Measurements from ENCODE around the gene ATF7. TPM values are rescaled to one million over a fixed set of nuclear protein-coding genes. Genes with fewer than 3 reads are reported as not detected.
A peak's percentile ranks its signal among the peaks of the same experiment; 100 is the strongest.

ATF7 gene
- total RNA-seq, 4 donors from 2014 or later: 26.7 to 54.9 (median 33.3) TPM

DNA sequence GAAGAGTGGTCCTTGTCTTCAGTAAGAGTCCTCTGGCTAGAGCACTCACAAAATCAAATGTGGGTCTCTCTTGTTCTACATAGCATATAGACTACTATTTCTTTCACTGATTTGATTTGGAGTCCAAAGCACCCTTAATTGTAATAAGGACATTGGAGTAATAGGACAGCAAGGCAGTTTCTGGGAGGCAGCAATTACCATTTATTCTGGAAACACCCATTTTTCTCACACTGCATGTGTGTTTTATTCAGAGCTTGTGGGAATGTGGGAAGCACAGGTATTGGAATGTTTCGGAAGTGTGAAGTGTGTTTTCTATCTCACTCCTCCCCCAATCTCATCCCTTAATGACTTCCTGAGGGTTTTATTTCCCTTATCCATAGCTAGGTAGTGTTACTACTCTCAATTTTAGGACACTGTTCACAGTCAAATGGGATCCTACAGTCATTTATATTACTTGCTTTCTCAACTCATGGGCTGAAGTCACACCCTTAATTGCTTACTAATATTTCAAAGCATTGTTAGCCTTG lies 154.1 kb downstream of the ATF7 start:
- no peaks in the 10 kb centered on the region for H3K9me3 ChIP-seq
- H3K27ac ChIP-seq: no peak overlapping the region
- H3K4me3 ChIP-seq: no peak overlapping the region
- H3K27me3 ChIP-seq: no peaks in the 10 kb centered on the region
- peaks cover 7 to 100% of the 10 kb centered on the region in 2 donors for H3K36me3 ChIP-seq
- ATAC-seq: no peak
- H3K4me1 ChIP-seq: peaks cover 3 to 80% (median 9%) of the 10 kb centered on the region in 3 donors
- no peak for TF ChIP-seq EP300 (IDR thresholded peaks at IDR 0.05)
- TF ChIP-seq, protein P1, sequence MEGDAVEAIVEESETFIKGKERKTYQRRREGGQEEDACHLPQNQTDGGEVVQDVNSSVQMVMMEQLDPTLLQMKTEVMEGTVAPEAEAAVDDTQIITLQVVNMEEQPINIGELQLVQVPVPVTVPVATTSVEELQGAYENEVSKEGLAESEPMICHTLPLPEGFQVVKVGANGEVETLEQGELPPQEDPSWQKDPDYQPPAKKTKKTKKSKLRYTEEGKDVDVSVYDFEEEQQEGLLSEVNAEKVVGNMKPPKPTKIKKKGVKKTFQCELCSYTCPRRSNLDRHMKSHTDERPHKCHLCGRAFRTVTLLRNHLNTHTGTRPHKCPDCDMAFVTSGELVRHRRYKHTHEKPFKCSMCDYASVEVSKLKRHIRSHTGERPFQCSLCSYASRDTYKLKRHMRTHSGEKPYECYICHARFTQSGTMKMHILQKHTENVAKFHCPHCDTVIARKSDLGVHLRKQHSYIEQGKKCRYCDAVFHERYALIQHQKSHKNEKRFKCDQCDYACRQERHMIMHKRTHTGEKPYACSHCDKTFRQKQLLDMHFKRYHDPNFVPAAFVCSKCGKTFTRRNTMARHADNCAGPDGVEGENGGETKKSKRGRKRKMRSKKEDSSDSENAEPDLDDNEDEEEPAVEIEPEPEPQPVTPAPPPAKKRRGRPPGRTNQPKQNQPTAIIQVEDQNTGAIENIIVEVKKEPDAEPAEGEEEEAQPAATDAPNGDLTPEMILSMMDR (IDR thresholded peaks at IDR 0.05): no peak
- TF ChIP-seq POLR2AphosphoS5 (IDR thresholded peaks at IDR 0.05): no peak
- no peak for TF ChIP-seq POLR2A (IDR thresholded peaks at IDR 0.05)
- WGBS, 2 donors (ENCODE audit: low coverage in 1 of 2): 88 to 93% methylated on average over 1 of the region's 1 CpG

DNA sequence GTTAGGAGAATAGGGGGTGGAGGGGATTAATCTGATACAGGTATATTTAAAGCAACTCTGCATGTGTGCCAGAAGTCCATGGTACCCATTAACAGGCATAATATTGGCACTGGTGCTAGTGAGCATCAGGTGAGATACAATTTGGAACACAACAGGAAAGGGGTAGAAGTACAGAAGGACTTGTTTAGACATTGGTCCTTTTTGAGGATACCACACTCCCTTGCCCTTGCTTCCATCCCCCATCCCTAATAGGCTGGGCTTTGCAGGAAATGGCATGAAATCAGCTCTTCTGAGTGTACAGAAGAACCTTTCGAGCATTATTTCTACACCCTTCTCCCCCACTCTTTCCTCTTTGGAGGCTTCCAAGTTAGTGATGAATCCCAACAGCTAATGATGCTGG lies 157.9 kb downstream of the ATF7 start:
- no peak for TF ChIP-seq EP300 (IDR thresholded peaks at IDR 0.05)
- no peak for TF ChIP-seq POLR2A (IDR thresholded peaks at IDR 0.05)
- TF ChIP-seq, protein P1 (IDR thresholded peaks at IDR 0.05): no peak
- no peak for TF ChIP-seq POLR2AphosphoS5 (IDR thresholded peaks at IDR 0.05)
- peaks cover 10 to 100% of the 10 kb centered on the region in 2 donors for H3K36me3 ChIP-seq
- ATAC-seq: no peak
- no peak overlapping the region for H3K4me3 ChIP-seq
- no peaks in the 10 kb centered on the region for H3K9me3 ChIP-seq
- peaks cover 0 to 80% (median 3%) of the 10 kb centered on the region in 3 donors for H3K4me1 ChIP-seq
- no peaks in the 10 kb centered on the region for H3K27me3 ChIP-seq
- 33 to 50% methylated on average over 1 of the region's 1 CpG for WGBS, 2 donors (ENCODE audit: low coverage in 1 of 2)
- H3K27ac ChIP-seq: no peak overlapping the region

DNA sequence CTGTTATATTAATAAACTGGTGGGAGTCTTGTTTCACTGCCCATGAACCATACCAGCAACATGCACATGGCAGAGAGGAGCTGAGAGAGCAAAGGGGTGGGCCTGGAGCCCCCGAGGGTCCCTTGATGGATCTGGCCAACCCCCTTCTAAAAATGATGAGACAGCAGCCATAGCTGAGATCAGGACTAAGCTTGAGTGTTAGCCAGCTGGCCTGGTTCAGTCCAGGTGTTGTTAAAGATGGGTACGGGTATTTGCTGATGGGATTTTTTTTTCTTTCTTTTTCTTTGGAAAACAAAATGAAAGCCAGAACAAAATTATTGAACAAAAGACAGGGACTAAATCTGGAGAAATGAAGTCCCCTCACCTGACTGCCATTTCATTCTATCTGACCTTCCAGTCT lies 158.3 kb downstream of the ATF7 start:
- no peaks in the 10 kb centered on the region for H3K27me3 ChIP-seq
- TF ChIP-seq EP300 (IDR thresholded peaks at IDR 0.05): no peak
- TF ChIP-seq, protein P1 (IDR thresholded peaks at IDR 0.05): no peak
- TF ChIP-seq POLR2AphosphoS5 (IDR thresholded peaks at IDR 0.05): no peak
- no peak for TF ChIP-seq POLR2A (IDR thresholded peaks at IDR 0.05)
- no peak for ATAC-seq
- H3K9me3 ChIP-seq: no peaks in the 10 kb centered on the region
- H3K27ac ChIP-seq: no peak overlapping the region
- WGBS, 2 donors (ENCODE audit: low coverage in 1 of 2): 22 to 73% methylated on average over 1 to 2 of the region's 2 CpGs
- peaks cover 13 to 100% of the 10 kb centered on the region in 2 donors for H3K36me3 ChIP-seq
- no peak overlapping the region for H3K4me3 ChIP-seq
- H3K4me1 ChIP-seq: peaks cover 3 to 80% (median 3%) of the 10 kb centered on the region in 3 donors

DNA sequence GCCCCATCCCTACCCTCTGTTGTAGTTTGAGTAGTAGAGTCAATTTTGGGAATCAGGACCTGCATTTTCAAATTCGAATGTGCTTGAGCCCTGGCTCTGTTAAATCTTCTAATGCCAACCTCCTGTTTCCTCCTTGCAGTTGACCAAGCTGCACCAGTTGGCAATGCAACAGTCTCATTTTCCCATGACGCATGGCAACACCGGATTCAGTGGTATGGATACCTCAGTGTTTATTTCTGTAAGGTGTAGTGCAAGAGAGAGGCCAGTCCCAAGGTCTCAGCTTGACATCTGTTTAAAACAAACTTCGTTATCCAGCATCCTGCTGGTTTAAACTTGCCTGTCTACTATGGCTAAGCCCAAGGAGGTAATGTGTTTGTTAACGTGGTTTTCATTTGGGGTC lies 159.1 kb downstream of the ATF7 start:
- no peak overlapping the region for H3K4me3 ChIP-seq
- no peak for ATAC-seq
- H3K9me3 ChIP-seq: no peaks in the 10 kb centered on the region
- peaks cover 20 to 100% of the 10 kb centered on the region in 2 donors for H3K36me3 ChIP-seq
- H3K27me3 ChIP-seq: no peaks in the 10 kb centered on the region
- H3K27ac ChIP-seq: peak overlapping the region in 1 of 4 donors; percentile 4
- peaks cover 3 to 80% (median 3%) of the 10 kb centered on the region in 3 donors for H3K4me1 ChIP-seq
- WGBS, 2 donors (ENCODE audit: low coverage in 1 of 2): 35 to 48% methylated on average over 5 of the region's 5 CpGs
- no peak for TF ChIP-seq EP300 (IDR thresholded peaks at IDR 0.05)

DNA sequence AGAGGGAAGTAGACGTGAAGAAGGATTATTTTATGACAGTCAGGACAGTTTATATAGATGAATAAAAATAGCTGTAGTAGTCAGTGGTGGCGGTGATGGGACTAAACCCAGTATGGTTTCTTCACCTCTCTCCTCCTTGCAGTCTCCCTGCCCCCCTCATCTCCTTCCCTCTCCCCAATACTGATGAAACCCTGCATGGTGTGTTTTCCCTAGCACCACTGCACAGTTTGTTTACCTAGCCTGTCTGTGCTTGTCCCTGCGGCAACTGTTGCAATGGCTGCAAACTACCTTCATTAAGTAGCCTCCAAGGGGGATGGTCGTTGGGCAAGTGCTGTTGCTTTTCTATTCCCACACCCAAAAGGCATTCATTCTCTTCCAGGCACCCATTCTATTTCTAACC lies 159.5 kb downstream of the ATF7 start:
- Histone ChIP-seq H3K9me3 (no peaks in the 10 kb centered on the region), H3K36me3 (peaks cover 24 to 100% of the 10 kb centered on the region in 2 donors), H3K4me1 (peaks cover 3 to 80% (median 3%) of the 10 kb centered on the region in 3 donors), H3K27ac (peak overlapping the region in 1 of 4 donors; percentile 4), H3K4me3 (no peak overlapping the region), H3K27me3 (no peaks in the 10 kb centered on the region)
- ATAC-seq: no peak
- WGBS, 2 donors (ENCODE audit: low coverage in 1 of 2): 42 to 54% methylated on average over 2 to 4 of the region's 4 CpGs
- no peak for TF ChIP-seq POLR2A (IDR thresholded peaks at IDR 0.05)
- no peak for TF ChIP-seq EP300 (IDR thresholded peaks at IDR 0.05)
- TF ChIP-seq POLR2AphosphoS5 (IDR thresholded peaks at IDR 0.05): no peak
- TF ChIP-seq, protein P1 (IDR thresholded peaks at IDR 0.05): no peak
